HG02981 (cell line): ENCODE results near the gene TRIM62.

Source experiments
- ATAC-seq: cut with Tn5 transposase; IDR thresholded peaks from one replicate; pipeline ENCODE4 v1.9.1; 2021; ENCODE audit warnings: mild to moderate bottlenecking, moderate library complexity; ENCODE audit not compliant: unreplicated experiment

TRIM62 gene

GRCh38 chr1:33181921-33182341, at the start of gene TRIM62:
TRIM62 (minus strand) TSS chr1:33182043; CDS start chr1:33181432, 611 bp downstream.
- ATAC-seq, result peak; percentile 52

GRCh38 chr1:33231166-33231565, 49.3 kb upstream of the TRIM62 start:
- no peak for ATAC-seq

- no peak for ATAC-seq
Observed at GRCh38 chr1:33228935-33229487, 47.2 kb upstream of the TRIM62 start.

GRCh38 chr1:33225586-33225985, 43.7 kb upstream of the TRIM62 start:
- no peak for ATAC-seq

- ATAC-seq, result no peak
Observed at GRCh38 chr1:33224166-33224707, 42.4 kb upstream of the TRIM62 start.

- no peak for ATAC-seq
Observed at GRCh38 chr1:33222381-33222780, 40.5 kb upstream of the TRIM62 start.

- ATAC-seq, result no peak
Observed at GRCh38 chr1:33221385-33221758, 39.5 kb upstream of the TRIM62 start.

- no peak for ATAC-seq
Observed at GRCh38 chr1:33220676-33221384, 39.0 kb upstream of the TRIM62 start.

GRCh38 chr1:33219886-33220661, 38.2 kb upstream of the TRIM62 start:
- ATAC-seq, result no peak

- ATAC-seq, result no peak
Observed at GRCh38 chr1:33211972-33212371, 30.1 kb upstream of the TRIM62 start.

- ATAC-seq, result no peak
Observed at GRCh38 chr1:33206340-33206739, 24.5 kb upstream of the TRIM62 start.

- ATAC-seq, result no peak
Observed at GRCh38 chr1:33195556-33195955, 13.7 kb upstream of the TRIM62 start.

- ATAC-seq, result no peak
Observed at GRCh38 chr1:33191731-33192275, 10.0 kb upstream of the TRIM62 start.

GRCh38 chr1:33190701-33191100, 8.9 kb upstream of the TRIM62 start:
- ATAC-seq, result no peak

- no peak for ATAC-seq
Observed at GRCh38 chr1:33188572-33189275, 6.9 kb upstream of the TRIM62 start.

- no peak for ATAC-seq
Observed at GRCh38 chr1:33186936-33187335, 5.1 kb upstream of the TRIM62 start.

GRCh38 chr1:33185541-33185940, 3.7 kb upstream of the TRIM62 start:
- ATAC-seq, result no peak

- ATAC-seq, result no peak
Observed at GRCh38 chr1:33183306-33183705, 1.5 kb upstream of the TRIM62 start.

GRCh38 chr1:33182896-33183295, 1.1 kb upstream of the TRIM62 start:
- ATAC-seq, result no peak

GRCh38 chr1:33182401-33182841, 578 bp upstream of the TRIM62 start:
- no peak for ATAC-seq
